GM21825 (cell line): ENCODE results near the gene SCARB1.
"Not testable (repeated sequence)": the region's sequence is repeated elsewhere in the genome, so short reads cannot be mapped to it uniquely, and the experiment has no call there.

Experiments used
- ATAC-seq: cut with Tn5 transposase; IDR thresholded peaks from one replicate; pipeline ENCODE4 v1.9.1; 2021; ENCODE audit warnings: mild to moderate bottlenecking, moderate library complexity; ENCODE audit not compliant: unreplicated experiment

The SCARB1 gene

DNA sequence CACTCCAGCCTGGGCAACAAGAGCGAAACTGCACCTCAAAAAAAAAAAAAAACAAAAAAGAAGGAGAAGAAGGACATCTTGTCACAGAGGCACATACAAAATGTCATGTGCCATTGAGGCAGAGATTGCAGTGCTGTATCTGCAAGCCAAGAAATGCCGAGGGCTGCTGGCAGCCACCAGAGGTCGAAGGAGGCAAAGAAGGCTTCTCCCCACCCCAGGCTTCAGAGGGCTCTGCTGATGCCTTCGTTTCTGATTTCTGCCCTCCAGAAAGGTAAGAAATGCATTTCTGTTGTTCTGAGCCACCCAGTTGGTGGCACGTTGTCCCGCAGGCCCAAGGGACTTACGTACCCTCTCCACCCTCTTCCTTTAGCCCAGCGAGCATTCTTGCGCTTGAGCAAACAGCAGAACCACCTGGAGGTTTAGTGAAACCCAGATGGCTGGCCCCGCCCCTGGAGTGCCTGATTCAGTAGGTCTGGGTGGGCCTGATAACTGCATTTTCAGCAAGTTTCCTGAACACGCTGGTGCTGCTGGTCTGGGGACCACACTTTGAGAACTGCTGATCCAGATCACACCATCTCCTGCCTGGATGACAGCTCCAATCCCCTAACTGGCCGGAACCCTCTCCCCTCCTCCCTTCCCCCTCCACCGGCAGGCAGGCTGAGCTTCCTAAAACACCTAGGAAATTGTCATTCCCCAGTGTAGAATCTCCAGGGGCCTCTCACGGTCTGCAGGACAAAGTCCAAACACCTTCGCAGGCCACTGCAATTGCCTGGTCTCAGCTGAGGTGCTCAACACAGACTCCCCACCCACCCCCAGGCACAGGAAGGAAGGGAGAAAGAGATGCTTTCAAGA lies 21.1 kb upstream of the SCARB1 start:
- peak; percentile 91 for ATAC-seq

DNA sequence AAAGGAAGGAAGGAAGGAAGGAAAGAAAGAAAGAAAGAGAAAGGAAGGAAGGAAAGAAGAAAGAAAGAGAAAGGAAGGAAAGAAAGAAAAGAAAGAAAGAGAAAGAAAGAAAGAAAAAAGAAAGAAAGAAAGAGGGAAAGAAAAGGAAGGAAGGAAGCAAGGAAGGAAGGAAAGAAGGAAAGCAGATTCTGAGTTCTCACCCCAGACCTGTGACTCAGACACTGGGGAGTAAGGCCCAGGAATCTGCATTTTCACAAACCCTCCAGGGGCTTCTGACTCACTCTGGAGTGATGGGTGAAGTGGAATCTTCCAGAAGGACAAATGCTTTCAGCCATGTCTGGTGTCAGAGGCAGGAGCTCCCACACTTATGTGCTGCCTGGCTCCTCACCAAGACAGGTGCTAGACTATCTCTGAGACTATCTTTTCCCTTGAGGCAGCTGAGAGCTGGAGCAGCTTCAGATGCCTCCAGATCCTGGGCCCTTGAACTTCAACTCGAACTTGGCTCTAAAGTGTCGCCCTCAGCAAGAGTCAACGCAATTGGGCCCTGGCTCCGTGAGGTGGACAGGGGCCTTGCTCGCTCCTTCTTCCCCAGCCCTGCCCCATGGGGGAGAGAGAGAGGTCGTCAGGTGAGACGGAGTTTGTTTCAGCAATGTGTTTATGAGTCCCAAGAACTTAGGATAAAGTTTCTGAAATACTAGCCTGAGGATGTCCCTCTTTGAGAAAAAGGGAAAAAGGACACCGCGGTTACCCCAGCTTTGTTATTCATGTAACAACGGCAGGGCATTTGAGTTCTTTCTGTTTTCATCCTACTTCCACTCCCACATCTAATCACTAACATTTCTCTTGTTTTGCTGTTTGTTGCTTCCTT lies 19.8 kb upstream of the SCARB1 start:
- ATAC-seq: no peak

DNA sequence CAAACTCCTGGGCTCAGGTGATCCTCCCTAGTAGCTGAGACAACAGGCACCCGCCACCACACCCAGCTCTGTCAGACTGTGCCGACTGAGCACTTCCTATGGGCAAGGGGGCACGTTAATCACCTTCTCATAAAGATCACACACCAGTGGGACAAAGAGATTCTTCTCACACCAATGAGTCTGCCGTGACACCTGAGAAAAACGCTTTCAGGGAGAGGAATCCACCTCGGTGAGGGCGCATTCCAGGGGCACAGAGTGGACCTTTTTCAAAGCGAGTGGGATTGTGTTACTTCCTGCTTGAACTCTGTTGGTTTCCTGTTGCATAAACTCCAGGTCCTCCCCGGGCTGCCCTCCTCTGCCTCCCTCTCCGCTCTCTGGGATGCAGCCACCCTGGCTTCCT lies 17.5 kb upstream of the SCARB1 start:
- ATAC-seq: no peak

- ATAC-seq: not testable (repeated sequence)
Measured at GRCh38 chr12:124880335-124880734, 16.7 kb upstream of the SCARB1 start.

DNA sequence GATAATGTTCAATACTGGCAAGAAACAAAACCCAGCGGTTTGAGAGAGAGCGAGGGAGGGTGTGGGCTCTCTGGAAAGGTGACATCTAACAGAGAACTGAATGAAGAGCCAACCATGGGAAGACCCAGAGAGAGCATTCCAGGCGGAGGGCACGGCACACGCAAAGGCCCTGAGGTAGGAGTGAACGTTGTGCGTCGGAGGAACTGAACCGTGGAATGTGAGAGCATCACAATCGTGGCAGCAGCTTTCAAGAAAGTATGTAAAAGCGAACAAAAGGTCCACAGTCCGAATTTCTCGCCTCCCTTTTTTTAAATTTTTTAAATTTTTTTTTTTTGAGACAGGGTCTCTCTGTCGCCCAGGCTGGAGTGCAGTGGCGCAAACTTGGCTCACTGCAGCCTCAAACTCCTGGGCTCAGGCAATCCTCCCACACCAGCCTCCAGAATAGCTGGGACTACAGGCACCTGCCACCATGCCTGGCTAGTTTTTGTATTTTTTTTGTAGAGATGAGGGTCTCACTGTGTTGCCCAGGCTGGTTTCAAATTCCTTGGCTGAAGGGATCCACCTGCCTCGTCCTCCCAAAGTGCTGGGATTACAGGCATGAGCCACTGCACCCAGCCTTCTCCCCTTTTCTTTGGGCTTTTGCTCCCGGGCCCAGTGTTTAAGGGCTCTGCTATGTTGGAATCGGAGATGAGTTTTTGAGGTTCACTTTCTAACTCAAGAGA lies 15.3 kb upstream of the SCARB1 start:
- ATAC-seq: no peak

GRCh38 chr12:124877423-124877822 lies 13.8 kb upstream of the SCARB1 start:
- ATAC-seq: no peak

- ATAC-seq: no peak
Measured at GRCh38 chr12:124876171-124876570, 12.5 kb upstream of the SCARB1 start.

- ATAC-seq: no peak
Measured at GRCh38 chr12:124875803-124876132, 12.1 kb upstream of the SCARB1 start.

DNA sequence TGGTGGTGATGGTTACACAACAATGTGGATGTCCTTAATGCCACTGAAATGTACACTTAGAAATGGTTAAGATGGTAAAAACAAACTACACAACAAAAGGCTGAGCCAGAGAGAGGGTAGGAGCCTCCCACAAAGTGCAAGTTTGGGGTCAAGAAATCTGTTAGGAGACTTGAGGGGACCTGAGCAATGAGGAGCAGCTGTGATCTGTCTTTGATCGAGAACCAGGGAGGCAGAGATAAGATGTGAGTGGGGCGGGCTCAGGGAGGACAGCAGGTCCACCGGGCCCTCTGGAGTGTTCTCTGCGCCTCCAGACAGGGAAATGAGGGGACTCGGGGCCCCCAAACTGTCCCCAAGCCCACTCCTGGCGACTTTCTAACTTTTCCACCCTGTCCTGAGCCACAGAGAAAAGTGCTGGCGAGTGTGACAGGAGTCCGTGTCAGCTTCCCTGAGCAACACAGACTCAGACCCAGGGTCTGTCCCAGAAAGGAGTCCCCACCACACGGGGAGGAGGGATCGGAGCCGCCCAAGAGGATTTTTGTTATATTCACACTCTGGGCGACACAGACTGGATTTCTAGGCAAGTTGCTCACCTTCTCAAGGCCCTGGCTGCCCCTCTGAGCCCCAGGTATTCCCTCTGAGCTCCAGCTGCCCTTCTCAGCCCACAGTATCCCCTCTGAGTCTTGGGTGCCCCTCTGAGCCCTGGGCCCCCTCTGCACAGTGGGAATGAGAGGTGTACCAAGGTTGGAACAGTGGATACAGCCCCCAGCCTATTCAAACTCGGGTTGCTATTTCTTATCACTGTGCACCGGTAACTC lies 11.5 kb upstream of the SCARB1 start:
- ATAC-seq: no peak

GRCh38 chr12:124874188-124874587 lies 10.5 kb upstream of the SCARB1 start:
- ATAC-seq: no peak

- no peak for ATAC-seq
Measured at GRCh38 chr12:124872068-124872719, 8.5 kb upstream of the SCARB1 start.

GRCh38 chr12:124871297-124871696 lies 7.6 kb upstream of the SCARB1 start:
- ATAC-seq: no peak

- no peak for ATAC-seq
Measured at GRCh38 chr12:124870515-124870914, 6.9 kb upstream of the SCARB1 start.

GRCh38 chr12:124869059-124869665 lies 5.5 kb upstream of the SCARB1 start:
- peak; percentile 49 for ATAC-seq

- no peak for ATAC-seq
Measured at GRCh38 chr12:124868252-124869058, 4.8 kb upstream of the SCARB1 start.

- no peak for ATAC-seq
Measured at GRCh38 chr12:124867401-124867930, 3.8 kb upstream of the SCARB1 start.

DNA sequence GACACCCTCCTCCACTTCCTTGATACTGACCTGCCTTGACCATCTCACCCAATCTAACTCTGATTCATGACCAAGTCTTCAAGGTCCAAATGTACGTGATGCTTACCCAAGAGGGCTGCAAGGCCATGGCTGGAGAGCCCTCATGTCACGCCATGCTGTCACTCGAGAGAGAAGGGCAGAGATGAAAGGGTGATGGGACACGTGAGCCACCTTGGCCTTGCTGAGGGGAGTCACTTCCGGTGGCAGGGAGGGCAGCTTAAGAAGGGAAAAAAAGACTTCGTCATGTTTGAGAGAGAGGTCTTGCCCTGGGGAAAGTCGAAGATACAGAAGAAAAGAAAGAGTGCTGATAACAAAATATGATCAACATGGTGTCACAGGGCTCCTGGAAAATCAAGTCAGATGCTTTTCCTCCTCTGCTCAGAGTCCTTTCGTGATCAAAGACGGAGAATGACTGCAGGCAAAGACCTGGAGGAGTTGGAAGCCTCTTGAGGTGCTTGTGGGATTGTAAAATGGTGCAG lies 3.3 kb upstream of the SCARB1 start:
- no peak for ATAC-seq

DNA sequence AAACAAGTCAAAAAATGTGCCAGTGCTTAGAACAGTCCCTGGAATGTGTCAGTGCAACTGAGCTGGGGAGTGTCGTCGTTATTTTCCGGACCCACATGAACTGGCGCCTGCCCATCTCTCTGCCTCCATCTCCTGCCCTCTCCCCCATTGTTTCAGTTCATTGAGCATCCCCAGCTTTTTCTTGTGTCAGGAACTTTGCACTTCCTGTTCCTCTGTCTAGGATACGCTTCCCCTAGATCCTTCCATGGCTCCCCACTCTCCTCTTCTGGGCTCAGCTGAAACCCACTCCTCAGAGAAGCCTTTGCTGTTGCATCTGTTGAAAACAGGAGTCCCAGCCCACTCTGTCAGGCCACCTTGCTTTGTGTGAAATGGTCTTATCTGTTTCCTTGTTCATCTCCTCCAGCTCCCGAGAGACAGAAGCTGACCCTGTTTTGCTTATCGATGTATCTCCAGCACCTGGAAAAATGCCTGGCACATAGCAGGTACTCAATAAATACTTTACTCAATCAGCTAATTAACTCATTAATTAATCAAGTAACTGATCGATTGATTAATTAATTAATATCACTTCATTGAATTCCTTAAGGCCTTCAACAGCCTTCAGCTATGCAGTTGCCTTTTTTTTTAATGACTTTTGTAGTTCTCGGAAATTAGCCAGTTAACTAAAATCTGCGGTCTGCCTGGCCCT lies 2.7 kb upstream of the SCARB1 start:
- ATAC-seq: no peak
